MCF 10A (cell line): ENCODE measurements around the gene E4F1. TPM values are rescaled to one million over a fixed set of nuclear protein-coding genes. Genes with fewer than 3 reads are reported as not detected.
A peak's percentile ranks its signal among the peaks of the same experiment; 100 is the strongest.

Source experiments
- Bru-seq: library from RNA; stranded (reverse); fragments of 400-500 nt; gene quantifications from one replicate; lab custom pipeline; 2021; lab: Mats Ljungman, UMichigan
- BruChase-seq, 2 experiments: library from RNA; stranded (reverse); fragments of 400-500 nt; gene quantifications; one replicate each; lab custom pipeline; 2021; lab: Mats Ljungman, UMichigan
- BruUV-seq: library from RNA; stranded (reverse); fragments of 400-500 nt; replicated peaks from 2 replicates; lab custom pipeline; 2021; lab: Mats Ljungman, UMichigan
- CTCF ChIA-PET: fragments of 300-600 bp; sonication (Branson Sonifier 250); formaldehyde crosslinking; extraction: SDS; loops from one replicate; lab custom pipeline; 2021; ENCODE audit warnings: antibody characterized with exemption, inconsistent platforms; lab: Yijun Ruan, JAX
- POLR2A ChIA-PET: fragments of 300-600, 350-650 bp; sonication (Branson Sonifier 250); formaldehyde crosslinking; extraction: SDS; loops from one replicate; lab custom pipeline; 2020; ENCODE audit warnings: antibody characterized with exemption, inconsistent platforms; lab: Yijun Ruan, JAX
- DNase-seq: peaks from one replicate; pipeline ENCODE4 v3.0.0-alpha.2; 2018; ENCODE audit not compliant: unreplicated experiment
- H3K27ac Mint-ChIP-seq: one replicate; pipeline ENCODE4 v1.8.0; 2022; ENCODE audit warnings: mild to moderate bottlenecking, low read depth, mixed read lengths; ENCODE audit not compliant: unreplicated experiment
- H3K27me3 Mint-ChIP-seq: one replicate; pipeline ENCODE4 v1.8.0; 2022; ENCODE audit warnings: mixed read lengths; ENCODE audit not compliant: insufficient read depth, unreplicated experiment
- H3K36me3 Mint-ChIP-seq: one replicate; pipeline ENCODE4 v1.8.0; 2022; ENCODE audit warnings: mild to moderate bottlenecking, moderate library complexity, mixed read lengths; ENCODE audit not compliant: insufficient read depth, unreplicated experiment
- H3K4me1 Mint-ChIP-seq: one replicate; pipeline ENCODE4 v1.8.0; 2022; ENCODE audit warnings: mixed read lengths; ENCODE audit not compliant: insufficient read depth, unreplicated experiment
- H3K4me3 Mint-ChIP-seq: one replicate; pipeline ENCODE4 v1.8.0; 2022; ENCODE audit warnings: mild to moderate bottlenecking, moderate library complexity, mixed read lengths; ENCODE audit not compliant: unreplicated experiment
- H3K9me3 Mint-ChIP-seq: one replicate; pipeline ENCODE4 v1.8.0; 2022; ENCODE audit warnings: mixed read lengths; ENCODE audit not compliant: unreplicated experiment
- CTCF ChIP-seq: fragments of 200-600 bp; IDR thresholded peaks from one replicate; pipeline ENCODE4 v1.8.0; 2022; ENCODE audit warnings: antibody characterized with exemption, mild to moderate bottlenecking; ENCODE audit not compliant: unreplicated experiment
- intact Hi-C: fragments of 100-400 bp; cut with micrococcal nuclease; formaldehyde crosslinking; loops from 2 replicates; pipeline ENCODE4 v1.14.1; 2022
- long read RNA-seq: library from polyadenylated mRNA; stranded (forward); transcript quantifications from one replicate; pipeline ENCODE4 v2.0.0, GENCODE V29; 2022
- total RNA-seq: library from RNA; stranded (reverse); gene quantifications from 2 replicates; pipeline ENCODE4 v1.2.3, GENCODE V29; 2022

E4F1 gene, protein sequence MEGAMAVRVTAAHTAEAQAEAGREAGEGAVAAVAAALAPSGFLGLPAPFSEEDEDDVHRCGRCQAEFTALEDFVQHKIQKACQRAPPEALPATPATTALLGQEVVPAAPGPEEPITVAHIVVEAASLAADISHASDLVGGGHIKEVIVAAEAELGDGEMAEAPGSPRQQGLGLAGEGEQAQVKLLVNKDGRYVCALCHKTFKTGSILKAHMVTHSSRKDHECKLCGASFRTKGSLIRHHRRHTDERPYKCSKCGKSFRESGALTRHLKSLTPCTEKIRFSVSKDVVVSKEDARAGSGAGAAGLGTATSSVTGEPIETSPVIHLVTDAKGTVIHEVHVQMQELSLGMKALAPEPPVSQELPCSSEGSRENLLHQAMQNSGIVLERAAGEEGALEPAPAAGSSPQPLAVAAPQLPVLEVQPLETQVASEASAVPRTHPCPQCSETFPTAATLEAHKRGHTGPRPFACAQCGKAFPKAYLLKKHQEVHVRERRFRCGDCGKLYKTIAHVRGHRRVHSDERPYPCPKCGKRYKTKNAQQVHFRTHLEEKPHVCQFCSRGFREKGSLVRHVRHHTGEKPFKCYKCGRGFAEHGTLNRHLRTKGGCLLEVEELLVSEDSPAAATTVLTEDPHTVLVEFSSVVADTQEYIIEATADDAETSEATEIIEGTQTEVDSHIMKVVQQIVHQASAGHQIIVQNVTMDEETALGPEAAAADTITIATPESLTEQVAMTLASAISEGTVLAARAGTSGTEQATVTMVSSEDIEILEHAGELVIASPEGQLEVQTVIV
- total RNA-seq (26.2 and 28.4 TPM in 2 replicates), Bru-seq, nascent RNA (percentile 57 among the genes with signal in this experiment), BruChase-seq, experiment 1, labeled RNA remaining after a 6-hour chase (percentile 58 among the genes with signal in this experiment), BruChase-seq, experiment 2, labeled RNA remaining after a 2-hour chase (percentile 56 among the genes with signal in this experiment)
- long read RNA-seq, transcript E4F1-201 (14 exons, 2,573 nt) = major isoform, 24 of 70 reads
- long read RNA-seq, partial matches to known transcripts = 15 of 70 reads
- long read RNA-seq, other reads (novel, unspliced or antisense) = 31 of 70 reads

DNA sequence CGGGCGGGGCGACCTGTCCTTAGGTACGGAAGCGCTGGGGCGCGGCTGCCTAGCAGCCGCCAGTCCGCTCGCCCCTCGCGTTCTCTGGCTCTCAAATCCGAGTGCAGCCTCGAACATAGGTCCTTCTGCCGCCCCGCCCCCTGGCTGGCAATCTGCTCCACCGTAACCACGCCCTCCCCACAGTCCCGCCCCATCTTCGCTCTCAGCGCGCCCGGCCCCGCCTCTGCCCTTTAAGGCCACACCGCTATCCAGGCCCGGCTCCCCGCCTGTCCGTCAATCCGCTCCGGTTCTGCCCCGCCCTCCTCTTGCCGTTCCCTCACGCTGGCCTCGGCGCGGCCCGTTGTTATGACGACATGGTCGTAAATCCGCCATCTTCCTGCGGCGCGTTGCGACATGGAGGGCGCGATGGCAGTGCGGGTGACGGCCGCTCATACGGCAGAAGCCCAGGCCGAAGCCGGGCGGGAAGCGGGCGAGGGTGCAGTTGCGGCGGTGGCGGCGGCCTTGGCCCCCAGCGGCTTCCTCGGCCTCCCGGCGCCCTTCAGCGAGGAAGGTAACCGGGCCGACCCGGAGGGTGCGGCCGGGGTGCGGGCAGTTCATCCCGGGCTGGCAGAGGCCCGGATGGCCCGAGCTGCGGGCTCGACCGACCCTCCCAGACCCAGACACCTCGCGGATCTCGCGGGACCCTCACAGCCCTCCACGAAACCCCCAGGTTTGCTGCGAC, at the start of gene E4F1:
E4F1 (plus strand) TSS at position 371 of the 721 bp plus-strand sequence; CDS start at position 394, 23 bp downstream.
- H3K27ac Mint-ChIP-seq = peak within 1 kb of the TSS; percentile 85
- BruUV-seq = no TSS peak
- H3K27me3 Mint-ChIP-seq = no peaks in the 10 kb centered on the region
- ChIA-PET CTCF (no interaction called here), POLR2A (interaction anchor here (0.8 to 4.5 kb wide), 9 partner anchors 9 to 76 kb away, joined by 3 to 21 read pairs (median 4); partner anchors contain the start of genes ECI1, PGP and TRAF7)
- peaks cover 5% of the 10 kb centered on the region for H3K36me3 Mint-ChIP-seq
- intact Hi-C loops = loop anchor here (1.0 to 2.0 kb wide), 2 partner anchors 8 to 63 kb away; no protein-coding TSS in a partner anchor
- H3K4me1 Mint-ChIP-seq = peaks cover 4% of the 10 kb centered on the region
- no peaks in the 10 kb centered on the region for H3K9me3 Mint-ChIP-seq
- DNase-seq = peak; percentile 98
- no peak for TF ChIP-seq CTCF
- peak within 1 kb of the TSS; percentile 78 for H3K4me3 Mint-ChIP-seq

GRCh38 chr16:2173916-2174315, 49.5 kb upstream of the E4F1 start:
- ChIA-PET CTCF (no interaction called here), POLR2A (no interaction called here)
- no TSS peak for BruUV-seq
- Mint-ChIP-seq H3K4me1 (no peaks in the 10 kb centered on the region), H3K27ac (no peak overlapping the region), H3K9me3 (no peaks in the 10 kb centered on the region), H3K4me3 (no peak overlapping the region), H3K27me3 (no peaks in the 10 kb centered on the region), H3K36me3 (peaks cover 43% of the 10 kb centered on the region)
- DNase-seq = no peak
- no peak for TF ChIP-seq CTCF
- intact Hi-C loops = no loop called here

DNA sequence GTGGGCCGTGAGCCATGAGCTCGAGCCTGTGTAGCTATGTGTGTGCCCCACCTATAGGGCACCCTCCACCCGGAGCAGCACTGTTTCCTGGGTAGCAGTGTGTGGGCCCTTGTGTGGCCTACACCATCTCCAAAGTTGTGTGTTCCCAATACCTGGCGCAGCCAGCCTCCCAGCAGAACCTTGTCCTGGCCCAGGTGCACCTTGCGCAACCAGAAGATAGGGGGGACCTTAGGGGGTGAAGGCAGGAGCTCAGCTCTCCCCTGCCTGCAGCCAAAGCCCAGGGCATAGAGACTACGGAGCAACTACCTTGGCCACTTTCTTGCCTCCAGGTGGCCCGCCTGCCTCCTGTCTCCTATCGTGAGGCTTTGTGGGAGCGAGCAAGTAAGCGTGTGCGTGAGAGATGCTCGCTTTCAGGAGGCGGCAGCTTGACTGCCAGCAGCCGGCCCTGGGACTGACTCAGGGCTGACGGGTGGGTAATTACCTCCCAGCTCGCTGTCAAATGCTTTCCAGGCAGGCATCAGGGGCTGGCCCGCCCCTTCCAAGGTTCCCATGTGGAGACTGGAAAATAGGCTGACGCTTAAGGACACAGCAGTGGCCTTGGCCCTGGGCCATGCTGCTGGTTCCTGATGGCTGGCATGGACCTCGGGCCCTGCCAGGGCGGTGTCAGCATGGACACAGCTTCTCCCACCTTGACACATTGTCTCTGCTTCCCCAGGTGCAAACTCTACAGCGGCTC, 48.8 kb upstream of the E4F1 start:
- no peak overlapping the region for H3K27ac Mint-ChIP-seq
- H3K36me3 Mint-ChIP-seq = peaks cover 47% of the 10 kb centered on the region
- BruUV-seq = no TSS peak
- H3K27me3 Mint-ChIP-seq = no peaks in the 10 kb centered on the region
- intact Hi-C loops = no loop called here
- DNase-seq = no peak
- TF ChIP-seq CTCF = no peak
- H3K4me1 Mint-ChIP-seq = no peaks in the 10 kb centered on the region
- ChIA-PET CTCF (interaction anchor here (0.9 kb wide), 1 partner anchor 8 kb away, joined by 4 read pairs; no protein-coding TSS in a partner anchor), POLR2A (interaction anchor here (1.3 kb wide), 1 partner anchor 11 kb away, joined by 3 read pairs; no protein-coding TSS in a partner anchor)
- no peaks in the 10 kb centered on the region for H3K9me3 Mint-ChIP-seq
- no peak overlapping the region for H3K4me3 Mint-ChIP-seq
